Activated CD4-positive, alpha-beta memory T cell treated with anti-CD3 and anti-CD28 coated beads, Interleukin-2, amount 10 ng/mL, durations not matched to agents 7 days and 5 days (primary cell): Measurements from ENCODE around the gene ENG. TPM values are rescaled to one million over a fixed set of nuclear protein-coding genes. Genes with fewer than 3 reads are reported as not detected.
"Not testable (repeated sequence)": the region's sequence is repeated elsewhere in the genome, so short reads cannot be mapped to it uniquely, and the experiment has no call there.

Source experiments
- CTCF ChIA-PET: fragments of 350-600 bp; sonication (Branson Sonifier 250); formaldehyde crosslinking; loops from one replicate; lab custom pipeline; 2021; ENCODE audit warnings: antibody characterized with exemption, inconsistent platforms; lab: Charles Lee
- POLR2A ChIA-PET: fragments of 350-600 bp; sonication (Branson Sonifier 250); formaldehyde crosslinking; loops from one replicate; lab custom pipeline; 2021; ENCODE audit warnings: antibody characterized with exemption; lab: Charles Lee
- DNase-seq: peaks from one replicate; pipeline ENCODE4 v3.0.0-alpha.2; 2020
- H3K27ac Mint-ChIP-seq: one replicate; pipeline ENCODE4 v1.8.0; 2021; ENCODE audit warnings: mild to moderate bottlenecking, mixed read lengths
- H3K27me3 Mint-ChIP-seq: one replicate; pipeline ENCODE4 v1.8.0; 2021; ENCODE audit warnings: mixed read lengths
- H3K36me3 Mint-ChIP-seq: one replicate; pipeline ENCODE4 v1.8.0; 2021; ENCODE audit warnings: low read depth, mixed read lengths
- H3K4me1 Mint-ChIP-seq: one replicate; pipeline ENCODE4 v1.8.0; 2021; ENCODE audit warnings: mixed read lengths
- H3K4me3 Mint-ChIP-seq: one replicate; pipeline ENCODE4 v1.8.0; 2021; ENCODE audit warnings: mild to moderate bottlenecking, mixed read lengths
- H3K9me3 Mint-ChIP-seq: one replicate; pipeline ENCODE4 v1.8.0; 2021; ENCODE audit warnings: mixed read lengths
- total RNA-seq, 2 experiments: library from RNA; stranded (reverse); gene quantifications; one replicate each; pipeline ENCODE4 v1.2.3, GENCODE V29; 2021

Gene ENG
- total RNA-seq, 2 experiments from 2014 or later = 13.1 to 14.1 TPM

DNA sequence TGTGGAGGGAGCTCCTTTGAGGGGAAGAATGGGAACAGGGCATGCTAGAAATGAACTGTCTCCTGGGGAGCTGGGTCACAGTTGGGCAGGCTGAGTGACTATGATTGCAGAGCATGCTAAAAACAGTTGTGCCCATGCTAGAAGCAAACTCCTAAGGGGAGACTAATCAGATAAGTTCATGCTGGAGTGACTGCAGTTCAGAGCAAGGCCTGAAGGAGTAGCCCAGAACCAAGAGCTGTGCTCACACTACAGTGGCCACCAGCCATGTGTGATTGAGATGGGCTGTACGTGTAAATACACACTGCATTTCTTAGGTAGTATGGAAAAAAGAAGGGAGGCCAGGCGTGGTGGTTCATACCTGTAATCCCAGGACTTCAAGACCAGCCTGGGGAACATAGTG, 33.3 kb upstream of the ENG start:
- Mint-ChIP-seq H3K9me3 (no peaks in the 10 kb centered on the region), H3K4me1 (peaks cover 17% of the 10 kb centered on the region), H3K27me3 (no peaks in the 10 kb centered on the region), H3K36me3 (peaks cover 68% of the 10 kb centered on the region), H3K4me3 (no peak overlapping the region), H3K27ac (no peak overlapping the region)
- DNase-seq = no peak
- ChIA-PET POLR2A (interaction anchor here (0.7 kb wide), 1 partner anchor 12 kb away, joined by 3 read pairs; the partner anchor contains the start of gene ST6GALNAC6), CTCF (interaction anchor here (0.6 to 1.0 kb wide), 4 partner anchors 18 to 34 kb away, joined by 3 to 5 read pairs (median 4); no protein-coding TSS in a partner anchor)

DNA sequence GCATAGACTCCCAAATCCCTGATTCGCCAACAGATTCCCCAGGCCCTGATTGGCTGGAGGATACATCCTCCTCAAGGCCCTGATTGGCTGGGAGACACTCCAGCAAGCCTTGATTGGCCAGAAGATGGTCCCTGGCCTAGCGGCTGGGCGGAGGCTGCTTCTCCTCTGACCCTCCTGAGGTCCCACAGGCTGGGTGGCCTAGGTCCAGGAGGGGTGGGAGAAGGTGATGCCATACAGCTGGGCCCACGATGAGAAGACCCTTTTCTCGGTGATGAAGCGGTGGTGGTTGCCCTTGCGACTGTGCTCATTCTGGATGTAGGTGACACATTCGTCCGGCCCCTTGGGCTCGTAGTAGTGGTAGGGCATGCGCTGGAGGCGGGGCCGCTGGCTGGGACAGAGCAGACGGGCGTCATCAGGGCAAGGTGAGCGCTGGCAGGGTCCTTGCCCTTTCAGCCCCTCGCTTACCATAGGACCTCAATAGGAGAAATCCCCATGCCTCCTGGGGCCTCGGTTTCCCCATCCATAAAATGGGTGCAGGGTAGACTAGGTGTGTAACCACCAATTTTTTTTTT, 32.0 kb upstream of the ENG start:
- H3K4me1 Mint-ChIP-seq = peaks cover 12% of the 10 kb centered on the region
- H3K27me3 Mint-ChIP-seq = no peaks in the 10 kb centered on the region
- no peak for DNase-seq
- H3K9me3 Mint-ChIP-seq = no peaks in the 10 kb centered on the region
- ChIA-PET POLR2A (no interaction called here), CTCF (interaction anchor here (1.0 kb wide), 1 partner anchor 16 kb away, joined by 5 read pairs; no protein-coding TSS in a partner anchor)
- no peak overlapping the region for H3K4me3 Mint-ChIP-seq
- peaks cover 59% of the 10 kb centered on the region for H3K36me3 Mint-ChIP-seq
- no peak overlapping the region for H3K27ac Mint-ChIP-seq

DNA sequence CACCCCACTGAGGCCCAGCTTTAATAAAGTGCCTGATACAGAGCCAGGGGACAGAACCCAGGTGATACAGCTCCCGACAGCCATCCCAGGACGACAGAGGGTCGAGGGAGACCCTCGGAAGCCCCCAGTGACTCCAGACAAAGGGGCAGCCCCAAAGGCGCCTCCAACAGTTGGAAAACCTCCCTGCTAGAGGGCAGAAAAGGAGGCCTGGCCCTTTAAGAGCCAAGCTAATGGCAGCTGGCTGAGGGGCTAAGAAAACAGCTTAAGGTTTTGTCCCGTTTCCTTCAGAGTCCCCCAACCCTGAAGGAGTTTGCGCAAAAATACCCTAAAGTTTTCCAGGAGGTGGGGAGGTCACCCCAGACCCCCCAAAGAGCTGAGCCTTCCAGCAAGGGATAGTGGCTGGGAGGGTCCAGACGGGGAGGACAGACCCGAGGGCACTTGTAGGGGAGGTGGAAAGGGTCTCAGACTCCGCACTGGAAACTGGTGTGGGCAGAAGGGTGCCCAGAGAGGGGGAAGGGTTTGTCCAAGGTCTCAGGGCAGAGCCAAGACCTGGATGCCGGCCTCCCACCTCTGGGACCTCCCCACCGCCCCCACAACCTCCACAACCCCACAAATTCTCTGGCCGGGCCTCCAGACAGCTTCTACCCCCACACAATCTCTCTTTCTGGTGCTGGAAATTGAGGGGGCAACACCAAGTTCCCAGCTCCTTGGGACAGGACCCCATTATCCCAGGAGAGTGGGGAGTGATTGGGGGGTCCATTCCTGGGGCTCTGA, 31.2 kb upstream of the ENG start:
- POLR2A ChIA-PET = interaction anchor here (0.6 to 1.4 kb wide), 3 partner anchors 12 to 19 kb away, joined by 3 to 4 read pairs (median 3); no protein-coding TSS in a partner anchor
- H3K4me3 Mint-ChIP-seq = no peak overlapping the region
- no peak overlapping the region for H3K27ac Mint-ChIP-seq

DNA sequence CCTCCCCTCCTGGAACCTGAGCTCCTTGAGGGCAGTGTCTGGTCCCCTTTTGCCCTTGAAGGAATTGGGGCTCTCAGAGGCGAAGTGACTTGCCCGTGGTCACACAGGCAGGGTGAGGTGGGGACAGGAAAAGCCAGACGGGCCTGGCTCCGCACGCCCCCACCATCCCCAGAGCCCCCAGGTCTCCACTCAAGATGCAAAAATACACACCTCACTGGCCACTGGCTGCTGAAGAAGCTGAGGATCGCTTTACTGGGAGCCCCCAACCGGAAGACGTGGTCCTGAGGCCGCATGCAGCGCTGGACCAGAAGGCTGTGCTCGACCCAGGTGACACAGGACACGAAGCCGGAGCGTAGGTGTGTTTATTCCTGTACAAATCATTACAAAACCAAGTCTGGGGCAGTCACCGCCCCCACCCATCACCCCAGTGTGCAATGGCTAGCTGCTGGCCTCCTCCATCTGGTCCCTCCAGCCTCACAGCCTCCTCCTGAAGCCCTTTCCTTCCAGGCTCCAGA, 30.6 kb upstream of the ENG start:
- CTCF ChIA-PET = interaction anchor here (1.3 kb wide), 1 partner anchor 15 kb away, joined by 3 read pairs; no protein-coding TSS in a partner anchor
- peaks cover 46% of the 10 kb centered on the region for H3K36me3 Mint-ChIP-seq
- H3K27me3 Mint-ChIP-seq = no peaks in the 10 kb centered on the region
- H3K4me3 Mint-ChIP-seq = no peak overlapping the region
- H3K9me3 Mint-ChIP-seq = no peaks in the 10 kb centered on the region
- peaks cover 10% of the 10 kb centered on the region for H3K4me1 Mint-ChIP-seq
- POLR2A ChIA-PET = interaction anchor here (0.6 to 1.4 kb wide), 3 partner anchors 13 to 152 kb away, joined by 3 to 4 read pairs (median 3); no protein-coding TSS in a partner anchor
- H3K27ac Mint-ChIP-seq = no peak overlapping the region
- DNase-seq = no peak

More for the DNA sequence above, 31.2 kb upstream of the ENG start:
- H3K4me1 Mint-ChIP-seq = peaks cover 10% of the 10 kb centered on the region
- no peaks in the 10 kb centered on the region for H3K9me3 Mint-ChIP-seq
- peaks cover 53% of the 10 kb centered on the region for H3K36me3 Mint-ChIP-seq
- H3K27me3 Mint-ChIP-seq = no peaks in the 10 kb centered on the region
- CTCF ChIA-PET = interaction anchor here (1.3 kb wide), 1 partner anchor 16 kb away, joined by 3 read pairs; no protein-coding TSS in a partner anchor
- DNase-seq = no peak

DNA sequence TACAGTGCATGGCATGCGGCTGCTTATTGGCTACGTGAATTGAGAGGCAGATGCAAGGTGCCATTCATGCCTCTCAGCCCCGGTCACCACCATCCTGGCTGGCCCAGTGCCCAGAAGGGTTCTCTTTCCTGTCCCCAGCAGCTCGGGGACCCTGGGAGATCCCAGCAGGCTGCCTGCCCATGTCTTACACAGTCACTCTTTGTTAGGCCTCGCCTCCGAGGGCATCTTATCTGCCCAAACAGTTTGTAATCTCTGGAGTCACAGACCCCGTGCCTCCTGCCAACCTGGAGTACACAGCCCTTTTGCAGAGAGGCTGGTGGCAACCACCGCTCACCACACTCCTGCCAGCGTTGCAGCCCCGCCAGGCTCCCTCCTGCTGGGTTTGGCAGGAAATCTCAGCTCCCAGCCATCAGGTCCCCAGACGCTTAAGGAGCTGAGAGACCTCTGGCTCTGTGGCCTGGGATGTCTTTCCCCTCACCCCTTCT, 30.0 kb upstream of the ENG start:
- Mint-ChIP-seq H3K36me3 (peaks cover 43% of the 10 kb centered on the region), H3K4me3 (no peak overlapping the region), H3K9me3 (no peaks in the 10 kb centered on the region), H3K27me3 (no peaks in the 10 kb centered on the region), H3K27ac (no peak overlapping the region), H3K4me1 (peaks cover 10% of the 10 kb centered on the region)
- ChIA-PET CTCF (no interaction called here), POLR2A (interaction anchor here (0.6 to 1.4 kb wide), 2 partner anchors 14 to 152 kb away, joined by 3 read pairs; no protein-coding TSS in a partner anchor)
- no peak for DNase-seq

DNA sequence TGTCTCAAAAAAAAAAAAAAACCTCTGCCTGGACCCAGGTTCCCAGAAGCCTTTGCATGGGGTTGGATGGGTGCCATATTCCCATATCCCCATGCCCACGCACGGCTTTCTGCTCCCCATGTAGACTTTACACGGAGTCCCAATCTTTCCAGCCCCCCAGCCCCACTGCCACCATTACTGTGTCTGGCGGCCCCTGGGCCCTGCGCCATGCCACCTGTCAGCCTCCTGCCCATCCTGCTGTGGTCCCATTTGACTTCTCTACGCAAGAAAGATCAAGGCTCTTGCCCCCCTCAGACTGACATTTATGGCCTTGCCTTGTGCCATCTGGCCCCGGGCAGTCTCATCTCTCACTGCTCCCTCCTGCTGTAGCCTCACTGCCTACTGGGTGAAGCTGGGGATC, 29.5 kb upstream of the ENG start:
- CTCF ChIA-PET = interaction anchor here (0.6 kb wide), 1 partner anchor 14 kb away, joined by 3 read pairs; no protein-coding TSS in a partner anchor
- no peak overlapping the region for H3K4me3 Mint-ChIP-seq
- peak overlapping the region; percentile 53 for H3K27ac Mint-ChIP-seq
- H3K36me3 Mint-ChIP-seq = peaks cover 43% of the 10 kb centered on the region
- H3K9me3 Mint-ChIP-seq = no peaks in the 10 kb centered on the region
- no peaks in the 10 kb centered on the region for H3K27me3 Mint-ChIP-seq
- H3K4me1 Mint-ChIP-seq = peaks cover 10% of the 10 kb centered on the region
- POLR2A ChIA-PET = interaction anchor here (1.4 kb wide), 1 partner anchor 15 kb away, joined by 3 read pairs; no protein-coding TSS in a partner anchor
- DNase-seq = no peak

DNA sequence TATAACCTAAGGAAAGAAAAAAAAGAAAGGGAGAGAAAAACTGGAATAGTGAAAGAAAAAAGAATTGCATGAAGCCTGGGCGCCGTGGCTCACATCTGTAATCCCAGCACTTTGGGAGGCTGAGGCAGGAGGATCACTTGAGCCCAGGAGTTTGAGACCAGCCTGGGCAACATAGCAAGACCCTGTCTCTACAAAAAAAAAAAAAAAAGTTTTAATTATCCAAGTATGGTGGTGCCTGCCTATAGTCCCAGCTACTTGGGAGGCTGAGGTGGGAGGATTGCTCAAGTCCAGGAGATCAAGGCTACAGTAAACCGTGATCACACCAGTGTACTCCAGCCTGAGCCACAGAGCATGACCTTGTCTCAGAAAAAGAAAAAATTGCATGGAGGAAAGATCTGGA, 27.3 kb upstream of the ENG start:
- H3K9me3 Mint-ChIP-seq, H3K27ac Mint-ChIP-seq, H3K4me3 Mint-ChIP-seq, H3K27me3 Mint-ChIP-seq, DNase-seq: not testable (repeated sequence)
- Mint-ChIP-seq H3K36me3 (peaks cover 34% of the 10 kb centered on the region), H3K4me1 (peaks cover 11% of the 10 kb centered on the region)
- POLR2A ChIA-PET = interaction anchor here (1.4 to 1.7 kb wide), 2 partner anchors 13 to 39 kb away, joined by 3 to 4 read pairs; no protein-coding TSS in a partner anchor
- CTCF ChIA-PET = interaction anchor here (0.7 to 2.9 kb wide), 8 partner anchors 8 to 147 kb away, joined by 3 to 17 read pairs (median 4); partner anchors contain the start of gene TOR2A

DNA sequence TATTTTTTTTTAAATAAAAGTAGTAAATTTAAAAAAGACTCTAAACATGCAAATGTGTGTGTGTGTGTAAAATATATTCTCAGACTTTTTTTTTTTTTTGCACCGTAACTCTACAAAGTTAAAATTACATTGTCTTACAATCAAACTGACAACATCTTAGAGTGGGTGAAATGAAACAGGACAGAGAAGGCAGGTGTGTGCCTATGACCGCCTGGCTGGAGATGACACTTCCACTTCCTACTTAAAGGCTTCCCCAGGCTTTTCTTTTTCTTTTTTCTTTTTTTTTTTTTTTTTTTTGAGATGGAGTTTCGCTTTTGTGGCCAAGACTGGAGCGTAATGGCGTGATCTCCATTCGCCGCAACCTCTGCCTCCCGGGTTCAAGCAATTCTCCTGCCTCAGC, 25.7 kb upstream of the ENG start:
- DNase-seq = no peak
- no peaks in the 10 kb centered on the region for H3K9me3 Mint-ChIP-seq
- ChIA-PET CTCF (interaction anchor here (1.6 kb wide), 1 partner anchor 10 kb away, joined by 5 read pairs; no protein-coding TSS in a partner anchor), POLR2A (no interaction called here)
- peaks cover 11% of the 10 kb centered on the region for H3K4me1 Mint-ChIP-seq
- no peak overlapping the region for H3K27ac Mint-ChIP-seq
- peaks cover 21% of the 10 kb centered on the region for H3K36me3 Mint-ChIP-seq
- H3K4me3 Mint-ChIP-seq = no peak overlapping the region
- H3K27me3 Mint-ChIP-seq = no peaks in the 10 kb centered on the region

DNA sequence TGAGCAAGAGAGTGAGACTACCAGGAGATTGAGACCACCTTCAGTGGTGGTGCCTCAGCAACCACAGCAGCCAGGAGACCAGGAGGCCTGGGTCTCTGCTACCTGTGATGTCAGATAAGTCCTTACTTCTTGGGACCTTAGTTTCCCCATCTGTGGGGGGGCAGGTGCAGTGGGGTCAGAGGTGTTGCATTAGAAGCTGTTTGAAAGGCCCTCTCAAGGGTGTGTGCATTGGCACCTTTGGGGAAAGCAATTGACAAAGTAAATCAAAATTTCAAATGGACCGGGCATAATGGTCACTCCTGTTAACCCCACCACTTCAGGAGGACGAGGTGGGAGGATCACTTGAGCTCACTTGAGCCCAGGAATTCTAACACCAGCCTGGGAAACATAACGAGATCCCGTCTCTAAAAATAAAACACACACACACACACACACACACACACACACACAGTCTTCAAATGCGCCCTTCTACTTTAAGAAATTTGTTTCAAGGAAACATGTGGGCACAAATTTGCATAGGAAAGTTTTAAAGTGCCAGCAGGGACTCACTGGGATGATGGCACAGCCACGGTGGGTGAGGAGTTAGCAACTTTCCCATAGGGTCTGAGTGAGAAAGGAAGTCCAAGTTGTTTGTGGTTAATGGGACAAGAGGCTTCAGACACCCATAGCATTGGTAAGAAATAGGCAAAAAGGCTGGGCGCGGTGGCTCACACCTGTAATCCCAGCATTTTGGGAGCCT, 24.4 kb upstream of the ENG start:
- Mint-ChIP-seq H3K27me3 (no peaks in the 10 kb centered on the region), H3K4me3 (no peak overlapping the region), H3K9me3 (no peaks in the 10 kb centered on the region), H3K36me3 (peaks cover 7% of the 10 kb centered on the region), H3K27ac (no peak overlapping the region), H3K4me1 (peaks cover 2% of the 10 kb centered on the region)
- DNase-seq = no peak
- ChIA-PET POLR2A (interaction anchor here (0.8 kb wide), 1 partner anchor 9 kb away, joined by 4 read pairs; no protein-coding TSS in a partner anchor), CTCF (interaction anchor here (0.6 to 0.7 kb wide), 2 partner anchors 66 to 614 kb away, joined by 3 to 8 read pairs; no protein-coding TSS in a partner anchor)

DNA sequence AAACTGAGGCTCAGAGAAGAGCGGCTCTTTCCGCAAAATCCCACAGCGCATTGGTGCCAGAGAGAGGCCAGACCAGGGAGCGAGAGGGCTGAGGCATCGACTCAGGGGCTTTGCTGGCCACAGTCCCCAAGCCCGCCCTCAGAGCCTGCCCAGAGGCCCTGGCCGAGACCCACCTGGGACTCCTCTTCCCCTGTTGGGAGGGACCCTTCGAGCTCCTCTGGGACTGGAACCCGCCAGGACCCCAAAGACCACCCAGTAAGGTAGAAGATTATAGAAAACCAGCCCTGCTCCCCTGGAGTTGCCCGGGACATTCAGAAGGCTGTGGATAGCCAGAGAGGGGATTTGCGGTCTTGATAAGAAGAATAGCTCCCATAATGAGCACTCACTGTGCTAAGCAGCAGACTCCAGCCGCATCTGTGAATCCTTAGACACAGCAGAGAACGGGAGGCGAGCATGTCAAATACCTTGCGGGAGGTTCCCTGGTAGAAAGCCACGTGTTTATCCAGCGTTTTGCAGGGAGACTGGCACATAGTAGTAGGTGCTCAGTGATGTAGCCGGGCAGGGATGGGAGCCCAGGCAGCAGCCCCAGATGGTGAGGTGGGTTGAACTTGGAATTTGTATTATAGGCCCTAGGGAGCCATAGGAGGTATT, 23.7 kb upstream of the ENG start:
- peaks cover 7% of the 10 kb centered on the region for H3K36me3 Mint-ChIP-seq
- CTCF ChIA-PET = interaction anchor here (0.6 kb wide), 1 partner anchor 615 kb away, joined by 3 read pairs; no protein-coding TSS in a partner anchor
- DNase-seq = no peak
- H3K27ac Mint-ChIP-seq = no peak overlapping the region
- H3K27me3 Mint-ChIP-seq = no peaks in the 10 kb centered on the region
- H3K4me3 Mint-ChIP-seq = no peak overlapping the region
- H3K9me3 Mint-ChIP-seq = no peaks in the 10 kb centered on the region
- POLR2A ChIA-PET = interaction anchor here (0.8 kb wide), 1 partner anchor 8 kb away, joined by 4 read pairs; no protein-coding TSS in a partner anchor
- peaks cover 2% of the 10 kb centered on the region for H3K4me1 Mint-ChIP-seq

DNA sequence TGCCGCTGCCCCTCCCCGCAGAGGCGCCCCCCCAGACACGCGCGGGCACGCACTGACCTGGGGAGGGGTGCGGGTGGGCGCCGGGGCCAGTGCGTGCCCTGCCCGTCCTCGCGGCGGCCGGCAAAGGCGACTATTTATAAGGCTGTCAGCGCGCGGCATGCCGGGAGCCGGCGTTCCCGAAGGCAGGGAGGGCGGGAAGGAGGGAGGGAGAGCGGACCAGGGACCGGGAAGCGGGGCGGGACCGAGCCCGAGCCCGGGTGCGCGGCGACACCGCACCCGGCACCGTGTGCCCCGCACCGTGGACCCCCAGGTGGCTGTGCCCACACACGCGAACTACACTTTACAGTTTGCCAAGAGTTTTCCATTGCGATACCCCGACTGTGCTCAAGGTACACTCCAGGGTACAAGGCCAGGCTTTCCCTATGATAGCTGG, 23.1 kb upstream of the ENG start, which contains the start of gene AK1:
Gene AK1, minus strand, starts transcription at position 110 of the 433 bp plus-strand sequence. CDS start 3,058 bp downstream, outside the sequence.
- ChIA-PET CTCF (no interaction called here), POLR2A (no interaction called here)
- DNase-seq = no peak
- Mint-ChIP-seq H3K27me3 (no peaks in the 10 kb centered on the region), H3K36me3 (peaks cover 7% of the 10 kb centered on the region), H3K9me3 (no peaks in the 10 kb centered on the region), H3K4me3 (no peak within 1 kb of the TSS), H3K4me1 (peaks cover 2% of the 10 kb centered on the region), H3K27ac (no peak within 1 kb of the TSS)
